ENCODE data around the gene TMEM79.

Gene TMEM79

DNA sequence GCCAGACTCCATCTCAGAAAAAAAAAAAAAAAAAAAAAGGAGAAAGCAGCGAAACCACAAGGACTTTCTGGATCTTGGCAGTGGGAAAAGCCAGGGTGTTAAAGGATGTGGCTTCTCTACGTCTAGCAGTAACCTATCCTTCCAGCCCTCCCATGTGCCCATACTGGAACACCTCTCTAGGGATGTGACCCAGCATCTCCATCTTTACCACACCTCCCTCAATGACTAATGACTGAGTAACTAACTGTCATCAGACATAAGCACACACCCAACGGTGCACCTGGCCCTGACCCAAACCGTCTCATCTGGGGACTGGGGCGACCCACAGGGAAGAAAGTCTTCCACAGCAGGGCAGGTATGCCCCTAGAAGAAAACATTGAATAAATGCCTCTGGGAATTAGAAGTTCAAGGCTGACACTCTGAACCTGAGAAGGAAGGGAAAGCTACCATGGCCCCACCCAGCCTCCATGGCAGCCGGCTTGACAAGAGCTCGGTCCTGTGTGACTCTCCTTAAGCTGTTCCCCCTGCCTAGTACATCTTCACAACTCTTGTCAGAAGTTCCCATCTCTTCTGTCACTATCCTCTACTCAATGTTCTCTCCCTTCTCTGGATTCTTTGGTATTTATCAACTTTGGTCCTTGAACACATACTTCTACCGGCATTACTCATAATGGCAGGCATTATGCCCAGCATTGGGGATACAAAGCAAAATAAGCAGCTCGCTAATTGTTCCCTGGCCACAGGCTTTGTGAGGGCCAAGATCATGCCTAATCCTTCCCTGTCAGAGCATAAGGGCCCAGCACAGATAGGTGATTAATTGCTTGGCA lies 21.5 kb upstream of the TMEM79 start:
- no peak for DNase-seq (ENCODE audit: low read depth, low spot score)

DNA sequence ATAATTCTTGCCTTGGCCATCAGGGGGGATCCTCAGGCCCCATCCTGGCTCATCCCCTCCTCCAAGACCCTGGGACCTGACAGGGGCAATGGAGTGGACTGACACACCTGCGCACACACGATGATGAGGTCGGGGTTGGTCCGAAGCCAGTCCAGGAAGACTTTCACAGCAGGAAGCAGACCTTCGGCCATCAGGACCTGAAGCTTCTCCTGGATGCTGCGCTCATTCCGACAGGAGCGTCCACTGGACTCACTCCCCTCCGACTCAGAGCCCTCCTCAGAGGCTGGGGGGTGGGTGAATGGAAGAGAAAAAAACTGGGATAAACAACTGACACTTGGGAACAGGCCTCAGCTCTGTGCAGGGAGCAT lies 20.9 kb upstream of the TMEM79 start:
- DNase-seq (ENCODE audit: low read depth, low spot score) = no peak

GRCh38 chr1:156266051-156266450 lies 18.1 kb upstream of the TMEM79 start:
- DNase-seq (ENCODE audit: low read depth, low spot score) = no peak

GRCh38 chr1:156268336-156268735 lies 15.8 kb upstream of the TMEM79 start:
- DNase-seq (ENCODE audit: low read depth, low spot score) = no peak

- no peak for DNase-seq (ENCODE audit: low read depth, low spot score)
Measured at GRCh38 chr1:156270314-156270713, 13.8 kb upstream of the TMEM79 start.

DNA sequence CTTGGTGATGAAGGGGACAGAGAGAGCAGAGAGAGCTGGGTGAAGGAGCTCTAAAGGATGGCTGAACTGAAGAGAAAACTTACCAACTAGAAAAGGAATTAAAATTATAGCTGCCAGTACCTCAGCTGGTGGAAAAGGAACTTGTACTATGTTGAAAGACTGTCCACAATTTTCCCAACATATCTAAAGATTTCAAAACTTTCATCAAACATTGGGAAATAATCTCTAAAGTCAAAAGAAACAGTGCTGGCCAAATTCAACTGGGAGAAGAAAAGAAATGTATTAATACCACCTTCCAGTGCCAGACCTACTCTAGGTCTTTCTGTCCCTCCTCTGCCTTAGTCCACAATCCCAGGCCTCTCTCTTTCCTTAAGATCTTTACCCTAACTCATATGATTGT lies 7.6 kb upstream of the TMEM79 start:
- DNase-seq (ENCODE audit: low read depth, low spot score) = no peak

GRCh38 chr1:156276966-156277381 lies 7.2 kb upstream of the TMEM79 start:
- DNase-seq (ENCODE audit: low read depth, low spot score) = no peak

GRCh38 chr1:156279837-156280236 lies 4.3 kb upstream of the TMEM79 start:
- no peak for DNase-seq (ENCODE audit: low read depth, low spot score)

DNA sequence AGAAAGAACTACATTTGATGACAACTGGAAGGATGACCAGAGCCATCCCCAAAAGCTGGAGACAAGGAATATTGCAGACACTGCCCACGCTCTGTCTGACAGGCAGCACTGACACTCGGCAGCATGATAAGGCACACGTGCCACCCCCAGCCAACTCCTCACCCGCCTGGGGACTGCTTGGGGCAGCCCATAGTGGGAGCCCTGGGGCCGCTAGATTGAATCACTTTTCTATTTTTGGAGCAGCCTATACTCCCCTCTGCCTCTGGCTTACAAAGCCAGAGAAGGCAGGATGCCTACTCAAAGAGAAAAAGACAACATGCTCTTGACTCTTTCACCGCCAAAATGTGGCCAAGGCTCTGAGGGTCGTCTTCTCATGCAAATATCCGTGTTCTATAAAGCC lies 2.8 kb upstream of the TMEM79 start:
- no peak for DNase-seq (ENCODE audit: low read depth, low spot score)

GRCh38 chr1:156281693-156282478 lies 2.2 kb upstream of the TMEM79 start:
- no peak for DNase-seq (ENCODE audit: low read depth, low spot score)

- DNase-seq (ENCODE audit: low read depth, low spot score) = peak; percentile 94
Measured at GRCh38 chr1:156282479-156283222, 1.5 kb upstream of the TMEM79 start, which contains the start of gene SMG5. SMG5 (minus strand) TSS chr1:156282825; CDS start chr1:156282680, 145 bp downstream.

DNA sequence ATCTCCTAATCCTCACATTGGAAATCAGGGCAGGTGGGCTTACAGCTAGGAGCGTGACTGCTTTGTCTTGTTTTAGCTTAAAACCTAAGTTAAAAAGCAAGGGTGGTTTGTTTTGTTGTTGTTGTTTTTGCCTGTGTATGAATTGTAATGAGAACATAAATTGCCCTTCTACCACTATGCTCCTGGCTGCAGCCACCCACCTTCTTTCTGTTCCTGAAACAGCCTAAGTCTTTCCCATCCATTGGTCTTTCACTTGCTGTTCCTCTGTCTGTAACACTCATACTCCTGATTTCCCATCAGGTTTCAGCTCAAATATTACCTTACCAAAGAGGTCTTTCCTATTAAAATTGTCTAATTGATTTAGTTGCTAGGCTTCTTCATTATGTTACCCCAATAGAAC lies 604 bp upstream of the TMEM79 start:
- no peak for DNase-seq (ENCODE audit: low read depth, low spot score)

DNA sequence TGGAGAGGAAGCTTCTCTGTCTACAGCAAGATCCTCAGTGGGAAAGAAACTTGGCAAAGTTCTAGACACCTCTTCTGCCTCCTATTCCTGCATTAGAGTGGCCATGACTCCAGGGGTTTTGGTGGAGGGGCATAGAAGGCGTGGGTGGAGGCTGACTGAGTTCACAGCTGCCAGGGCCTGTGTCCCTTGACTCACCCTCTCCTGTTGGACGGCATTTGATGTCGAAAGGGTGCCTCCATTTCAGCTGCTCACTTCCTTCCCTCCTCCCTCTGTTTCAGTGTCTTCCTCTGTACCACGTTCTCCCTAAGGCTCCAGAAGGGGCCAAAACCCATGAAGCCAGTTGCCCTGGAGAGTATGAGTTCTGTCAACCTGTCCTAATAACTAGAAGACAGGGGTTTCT lies 632 bp downstream of the TMEM79 start:
- DNase-seq (ENCODE audit: low read depth, low spot score) = no peak

DNA sequence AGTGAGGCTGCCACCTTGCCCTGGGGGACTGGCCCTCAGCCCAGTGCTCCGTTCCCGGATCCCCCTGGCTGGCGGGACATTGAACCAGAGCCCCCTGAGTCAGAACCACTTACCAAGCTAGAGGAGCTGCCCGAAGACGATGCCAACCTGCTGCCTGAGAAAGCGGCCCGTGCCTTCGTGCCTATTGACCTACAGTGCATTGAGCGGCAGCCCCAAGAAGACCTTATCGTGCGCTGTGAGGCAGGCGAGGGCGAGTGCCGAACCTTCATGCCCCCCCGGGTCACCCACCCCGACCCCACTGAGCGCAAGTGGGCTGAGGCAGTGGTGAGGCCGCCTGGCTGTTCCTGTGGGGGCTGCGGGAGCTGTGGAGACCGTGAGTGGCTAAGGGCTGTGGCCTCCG lies 1.3 kb downstream of the TMEM79 start:
- DNase-seq (ENCODE audit: low read depth, low spot score) = no peak

GRCh38 chr1:156286061-156286460 lies 1.9 kb downstream of the TMEM79 start:
- no peak for DNase-seq (ENCODE audit: low read depth, low spot score)

DNA sequence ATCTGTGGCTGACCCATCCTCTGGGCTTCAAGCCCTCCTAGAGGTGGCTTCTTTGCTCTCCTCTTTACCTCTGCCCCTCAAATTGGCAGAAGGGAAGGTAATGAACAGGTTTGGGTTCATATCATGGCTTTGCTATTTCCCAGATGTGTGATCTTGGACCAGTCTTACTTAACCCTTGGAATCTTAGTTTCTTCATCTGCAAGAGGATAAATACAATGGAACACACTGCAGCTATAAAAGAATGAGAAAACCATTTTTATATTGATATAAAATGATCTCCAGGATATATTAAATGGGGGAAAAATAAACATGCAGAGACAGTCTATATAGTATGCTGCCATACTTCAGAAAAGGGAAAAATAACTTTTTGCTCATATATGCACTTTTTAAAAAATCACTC lies 5.7 kb downstream of the TMEM79 start:
- DNase-seq (ENCODE audit: low read depth, low spot score) = no peak

DNA sequence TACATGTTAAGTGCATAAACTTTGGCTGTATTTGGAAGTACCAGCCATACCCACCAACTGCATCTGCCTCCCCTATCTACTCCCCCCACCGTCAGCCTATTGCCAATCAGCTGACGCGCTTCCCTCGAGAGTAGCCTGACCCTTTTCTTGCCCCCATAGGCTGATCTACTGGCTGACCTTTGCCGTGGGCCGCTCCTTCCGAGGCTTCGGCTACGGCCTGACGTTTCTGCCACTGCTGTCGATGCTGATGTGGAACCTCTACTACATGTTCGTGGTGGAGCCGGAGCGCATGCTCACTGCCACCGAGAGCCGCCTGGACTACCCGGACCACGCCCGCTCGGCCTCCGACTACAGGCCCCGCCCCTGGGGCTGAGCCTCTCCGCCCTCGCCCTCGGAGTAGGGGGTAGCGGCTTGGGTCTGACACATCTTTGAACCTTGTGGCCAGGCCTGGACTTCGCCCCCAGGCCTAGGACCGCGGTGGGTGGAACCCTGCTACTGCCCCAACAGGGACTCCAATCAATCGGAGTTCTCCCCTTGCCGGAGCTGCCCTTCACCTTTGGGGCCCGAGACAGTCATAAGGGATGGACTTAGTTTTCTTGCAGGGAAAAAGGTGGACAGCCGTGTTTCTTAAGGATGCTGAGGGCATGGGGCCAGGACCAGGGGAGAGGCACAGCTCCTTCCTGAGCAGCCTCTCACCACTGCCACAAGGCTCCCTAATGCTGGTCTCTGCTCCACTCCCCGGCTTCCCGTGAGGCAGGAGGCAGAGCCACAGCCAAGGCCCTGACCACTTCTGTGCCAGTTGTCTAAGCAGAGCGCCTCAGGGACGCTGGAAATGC lies 7.3 kb downstream of the TMEM79 start:
- peak; percentile 59 for DNase-seq (ENCODE audit: low read depth, low spot score)

- no peak for DNase-seq (ENCODE audit: low read depth, low spot score)
Measured at GRCh38 chr1:156293098-156293434, 8.9 kb downstream of the TMEM79 start.

DNA sequence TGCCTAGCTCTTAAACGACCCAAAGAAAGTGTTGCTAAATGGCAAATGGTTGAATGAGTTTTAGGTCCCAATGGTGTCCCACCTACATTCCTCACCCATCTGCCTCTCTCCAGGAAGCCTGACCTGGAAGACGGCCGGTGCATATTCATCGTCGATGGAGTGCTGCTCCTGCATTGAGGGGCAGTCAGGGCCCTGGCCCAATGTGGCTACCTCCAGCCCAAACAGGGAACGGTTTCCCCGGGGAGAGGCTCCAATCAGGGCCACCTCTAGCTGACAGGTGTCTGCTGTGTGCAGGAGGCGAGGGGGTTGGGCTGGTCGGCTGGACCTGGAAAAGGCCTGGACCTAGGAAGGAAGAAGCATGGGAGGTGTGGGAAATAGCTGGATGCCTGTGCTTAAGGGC lies 9.8 kb downstream of the TMEM79 start:
- no peak for DNase-seq (ENCODE audit: low read depth, low spot score)

DNA sequence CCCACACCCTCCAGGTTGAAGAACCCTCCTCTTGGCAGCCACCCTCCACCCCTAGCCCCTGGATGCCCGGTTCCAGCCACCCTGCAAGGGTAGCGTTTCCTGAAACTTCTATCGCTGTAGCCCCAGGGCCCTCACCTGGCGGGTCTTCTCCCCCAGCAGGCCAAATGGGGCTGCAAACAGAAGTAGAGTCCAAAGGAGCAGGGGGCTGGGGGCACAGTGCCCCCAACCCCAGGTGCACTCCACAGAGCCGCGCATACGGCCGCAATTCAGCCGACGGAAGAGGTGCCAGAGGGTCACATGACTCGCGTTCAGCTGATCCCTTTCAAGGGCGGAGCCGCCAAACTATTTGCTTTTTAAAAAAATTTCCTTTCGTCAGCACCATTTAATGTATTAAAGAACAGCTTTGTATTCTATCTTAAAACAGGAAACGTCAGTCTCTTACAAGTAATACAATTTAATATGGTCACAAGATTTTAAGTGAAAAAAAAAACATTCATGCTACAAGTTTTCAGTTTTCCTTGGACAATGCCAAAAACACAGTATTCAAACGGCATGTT lies 11.3 kb downstream of the TMEM79 start, which contains the start of gene GLMP:
GLMP (minus strand) TSS at position 289 of the 557 bp plus-strand sequence; CDS start at position 255, 34 bp downstream.
- DNase-seq (ENCODE audit: low read depth, low spot score) = no peak

- no peak for DNase-seq (ENCODE audit: low read depth, low spot score)
Measured at GRCh38 chr1:156298852-156299357, 14.8 kb downstream of the TMEM79 start, which contains the start of gene VHLL. VHLL (minus strand) TSS chr1:156299307; CDS start chr1:156299189, 118 bp downstream.

Data from smooth muscle cell of the brain vasculature (primary cell).